ENCODE results near the gene KIAA1210. TPM values are rescaled to one million over a fixed set of nuclear protein-coding genes. Genes with fewer than 3 reads are reported as not detected.

Gene KIAA1210
- total and polyA plus RNA-seq, 2 donors from 2014 or later, result 0.03 TPM; not detected in 1

DNA sequence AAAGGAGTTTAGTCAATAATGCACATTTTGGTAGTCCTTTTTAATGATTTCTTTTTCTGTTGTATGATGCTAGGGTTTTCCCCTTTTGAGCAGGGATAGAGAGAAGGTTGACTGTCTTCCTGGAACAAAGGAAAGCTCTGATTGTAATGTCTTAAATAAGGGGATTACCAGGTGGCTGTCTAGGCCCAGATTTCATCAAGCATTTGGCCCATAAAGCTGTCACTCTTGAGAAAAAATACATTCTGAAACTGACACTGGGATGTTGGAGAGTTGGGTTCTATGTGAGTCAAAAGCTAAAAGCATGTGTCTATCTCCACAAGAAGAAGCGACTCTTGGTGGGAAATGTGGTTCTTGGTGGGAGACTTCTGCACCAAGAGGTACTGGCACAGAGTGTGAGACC is 26.4 kb downstream of the KIAA1210 start:
- TF ChIP-seq, protein P1, sequence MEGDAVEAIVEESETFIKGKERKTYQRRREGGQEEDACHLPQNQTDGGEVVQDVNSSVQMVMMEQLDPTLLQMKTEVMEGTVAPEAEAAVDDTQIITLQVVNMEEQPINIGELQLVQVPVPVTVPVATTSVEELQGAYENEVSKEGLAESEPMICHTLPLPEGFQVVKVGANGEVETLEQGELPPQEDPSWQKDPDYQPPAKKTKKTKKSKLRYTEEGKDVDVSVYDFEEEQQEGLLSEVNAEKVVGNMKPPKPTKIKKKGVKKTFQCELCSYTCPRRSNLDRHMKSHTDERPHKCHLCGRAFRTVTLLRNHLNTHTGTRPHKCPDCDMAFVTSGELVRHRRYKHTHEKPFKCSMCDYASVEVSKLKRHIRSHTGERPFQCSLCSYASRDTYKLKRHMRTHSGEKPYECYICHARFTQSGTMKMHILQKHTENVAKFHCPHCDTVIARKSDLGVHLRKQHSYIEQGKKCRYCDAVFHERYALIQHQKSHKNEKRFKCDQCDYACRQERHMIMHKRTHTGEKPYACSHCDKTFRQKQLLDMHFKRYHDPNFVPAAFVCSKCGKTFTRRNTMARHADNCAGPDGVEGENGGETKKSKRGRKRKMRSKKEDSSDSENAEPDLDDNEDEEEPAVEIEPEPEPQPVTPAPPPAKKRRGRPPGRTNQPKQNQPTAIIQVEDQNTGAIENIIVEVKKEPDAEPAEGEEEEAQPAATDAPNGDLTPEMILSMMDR (IDR thresholded peaks at IDR 0.05; ENCODE audit: borderline replicate concordance, extremely low read depth, insufficient read depth), result no peak
- Histone ChIP-seq H3K36me3 (ENCODE audit: control insufficient read depth in 2 of 3, insufficient read depth in 3 of 3, low read length in 3 of 3) (no peaks in the 10 kb centered on the region), H3K9me3 (ENCODE audit: control insufficient read depth in 2 of 3, insufficient read depth in 1 of 3, low read length in 3 of 3) (no peaks in the 10 kb centered on the region), H3K4me1 (ENCODE audit: control insufficient read depth in 2 of 3, insufficient read depth in 2 of 3, low read depth in 1 of 3, low read length in 3 of 3) (no peaks in the 10 kb centered on the region), H3K9ac (ENCODE audit: low read length in 3 of 3) (no peak overlapping the region), H3K4me3 (ENCODE audit: low read length in 3 of 3) (no peak overlapping the region), H3K27me3 (ENCODE audit: control insufficient read depth, insufficient read depth, low read length) (no peaks in the 10 kb centered on the region), H3K27ac (ENCODE audit: low read depth in 2 of 2, low read length in 2 of 2) (no peak overlapping the region)
- FAIRE-seq, result no peak
- DNase-seq, result peak in 1 of 5 donors; percentile 14
- intact Hi-C loops (cut with DNase I), result no loop called here

GRCh38 chrX:119095936-119096335 is 31.7 kb downstream of the KIAA1210 start:
- H3K4me1 ChIP-seq (ENCODE audit: control insufficient read depth in 2 of 3, insufficient read depth in 2 of 3, low read depth in 1 of 3, low read length in 3 of 3), result no peaks in the 10 kb centered on the region
- intact Hi-C loops (cut with DNase I), result no loop called here
- H3K4me3 ChIP-seq (ENCODE audit: low read length in 3 of 3), result no peak overlapping the region
- H3K27ac ChIP-seq (ENCODE audit: low read depth in 2 of 2, low read length in 2 of 2), result no peak overlapping the region
- no peaks in the 10 kb centered on the region for H3K9me3 ChIP-seq (ENCODE audit: control insufficient read depth in 2 of 3, insufficient read depth in 1 of 3, low read length in 3 of 3)
- FAIRE-seq (no peak), DNase-seq (no peak)
- no peaks in the 10 kb centered on the region for H3K36me3 ChIP-seq (ENCODE audit: control insufficient read depth in 2 of 3, insufficient read depth in 3 of 3, low read length in 3 of 3)
- TF ChIP-seq, protein P1 (IDR thresholded peaks at IDR 0.05; ENCODE audit: borderline replicate concordance, extremely low read depth, insufficient read depth), result no peak
- H3K27me3 ChIP-seq (ENCODE audit: control insufficient read depth, insufficient read depth, low read length), result no peaks in the 10 kb centered on the region
- H3K9ac ChIP-seq (ENCODE audit: low read length in 3 of 3), result no peak overlapping the region

- Histone ChIP-seq H3K27ac (ENCODE audit: low read depth in 2 of 2, low read length in 2 of 2) (no peak overlapping the region), H3K9ac (ENCODE audit: low read length in 3 of 3) (no peak overlapping the region), H3K4me1 (ENCODE audit: control insufficient read depth in 2 of 3, insufficient read depth in 2 of 3, low read depth in 1 of 3, low read length in 3 of 3) (no peaks in the 10 kb centered on the region), H3K27me3 (ENCODE audit: control insufficient read depth, insufficient read depth, low read length) (no peaks in the 10 kb centered on the region), H3K36me3 (ENCODE audit: control insufficient read depth in 2 of 3, insufficient read depth in 3 of 3, low read length in 3 of 3) (no peaks in the 10 kb centered on the region), H3K9me3 (ENCODE audit: control insufficient read depth in 2 of 3, insufficient read depth in 1 of 3, low read length in 3 of 3) (no peaks in the 10 kb centered on the region), H3K4me3 (ENCODE audit: low read length in 3 of 3) (no peak overlapping the region)
- no peak for FAIRE-seq
- intact Hi-C loops (cut with DNase I), result no loop called here
- TF ChIP-seq, protein P1 (IDR thresholded peaks at IDR 0.05; ENCODE audit: borderline replicate concordance, extremely low read depth, insufficient read depth), result no peak
- DNase-seq, result no peak
Measured at GRCh38 chrX:119094819-119095218, 32.8 kb downstream of the KIAA1210 start.

Data from kidney (tissue), 14 donors.